Osteoblast (primary cell): ENCODE measurements around the gene RGL4. TPM values are rescaled to one million over a fixed set of nuclear protein-coding genes. Genes with fewer than 3 reads are reported as not detected.
"Not testable (repeated sequence)": the region's sequence is repeated elsewhere in the genome, so short reads cannot be mapped to it uniquely, and the experiment has no call there.

Experiments
- DNase-seq: peaks from one replicate; pipeline ENCODE4 v3.0.0; 2011; ENCODE audit warnings: low spot score, mixed read lengths; ENCODE audit not compliant: insufficient read length; ENCODE audit errors: missing footprints
- H2AFZ ChIP-seq: 2 replicates; pipeline ENCODE4 v1.6.0; 2011; ENCODE audit warnings: mild to moderate bottlenecking, low read length
- H3K27ac ChIP-seq: 2 replicates; pipeline ENCODE4 v1.5.1; 2011; ENCODE audit warnings: mild to moderate bottlenecking, low read depth, low read length, moderate library complexity
- H3K27me3 ChIP-seq: 2 replicates; pipeline ENCODE4 v1.6.0; 2012; ENCODE audit warnings: mild to moderate bottlenecking, control low read depth, inconsistent platforms, low read length, moderate library complexity; ENCODE audit not compliant: insufficient read depth
- H3K36me3 ChIP-seq: 2 replicates; pipeline ENCODE4 v1.5.1; 2011; ENCODE audit warnings: mild to moderate bottlenecking, low read length, control low read depth, moderate library complexity; ENCODE audit not compliant: insufficient read depth
- H3K4me1 ChIP-seq: 2 replicates; pipeline ENCODE4 v1.5.1; 2011; ENCODE audit warnings: mild to moderate bottlenecking, low read length, control low read depth, moderate library complexity; ENCODE audit not compliant: insufficient read depth
- H3K4me2 ChIP-seq: 2 replicates; pipeline ENCODE4 v1.6.0; 2011; ENCODE audit warnings: mild to moderate bottlenecking, low read length; ENCODE audit not compliant: insufficient read depth
- H3K4me3 ChIP-seq: fragments of 200-600 bp; sonication (generic); 3 replicates; pipeline ENCODE4 v1.5.1; 2012; ENCODE audit warnings: mild to moderate bottlenecking, low read length, inconsistent platforms; ENCODE audit not compliant: insufficient read depth
- H3K79me2 ChIP-seq: 2 replicates; pipeline ENCODE4 v1.6.0; 2012; ENCODE audit warnings: mild to moderate bottlenecking, low read length, control low read depth, inconsistent platforms; ENCODE audit not compliant: insufficient read depth
- H3K9me3 ChIP-seq: 2 replicates; pipeline ENCODE4 v1.5.1; 2011; ENCODE audit warnings: low read depth, low read length, control low read depth
- H4K20me1 ChIP-seq: 2 replicates; pipeline ENCODE4 v1.6.0; 2012; ENCODE audit warnings: mild to moderate bottlenecking, low read length, control low read depth; ENCODE audit not compliant: insufficient read depth
- total RNA-seq: library from RNA; depleted of rRNA; stranded (reverse); fragments of >200 nt; gene quantifications from 2 replicates; pipeline ENCODE4 v1.2.3, GENCODE V29; 2012
- TF ChIP-seq, protein P1 (sequence below): IDR thresholded peaks from 2 replicates; pipeline ENCODE4 v1.5.1; 2011; ENCODE audit warnings: mild to moderate bottlenecking, low read depth, low read length, moderate library complexity; ENCODE audit errors: extremely low read depth

RGL4 gene
- total RNA-seq, 1 donor: not detected

GRCh38 chr22:23652286-23652685 lies 38.5 kb upstream of the RGL4 start:
- no peak for DNase-seq
- TF ChIP-seq, protein P1, sequence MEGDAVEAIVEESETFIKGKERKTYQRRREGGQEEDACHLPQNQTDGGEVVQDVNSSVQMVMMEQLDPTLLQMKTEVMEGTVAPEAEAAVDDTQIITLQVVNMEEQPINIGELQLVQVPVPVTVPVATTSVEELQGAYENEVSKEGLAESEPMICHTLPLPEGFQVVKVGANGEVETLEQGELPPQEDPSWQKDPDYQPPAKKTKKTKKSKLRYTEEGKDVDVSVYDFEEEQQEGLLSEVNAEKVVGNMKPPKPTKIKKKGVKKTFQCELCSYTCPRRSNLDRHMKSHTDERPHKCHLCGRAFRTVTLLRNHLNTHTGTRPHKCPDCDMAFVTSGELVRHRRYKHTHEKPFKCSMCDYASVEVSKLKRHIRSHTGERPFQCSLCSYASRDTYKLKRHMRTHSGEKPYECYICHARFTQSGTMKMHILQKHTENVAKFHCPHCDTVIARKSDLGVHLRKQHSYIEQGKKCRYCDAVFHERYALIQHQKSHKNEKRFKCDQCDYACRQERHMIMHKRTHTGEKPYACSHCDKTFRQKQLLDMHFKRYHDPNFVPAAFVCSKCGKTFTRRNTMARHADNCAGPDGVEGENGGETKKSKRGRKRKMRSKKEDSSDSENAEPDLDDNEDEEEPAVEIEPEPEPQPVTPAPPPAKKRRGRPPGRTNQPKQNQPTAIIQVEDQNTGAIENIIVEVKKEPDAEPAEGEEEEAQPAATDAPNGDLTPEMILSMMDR: no peak

GRCh38 chr22:23652711-23653110 lies 38.1 kb upstream of the RGL4 start:
- TF ChIP-seq, protein P1: no peak
- Histone ChIP-seq H4K20me1 (no peaks in the 10 kb centered on the region), H3K4me2 (no peak overlapping the region), H3K4me1 (no peaks in the 10 kb centered on the region), H3K27ac (no peak overlapping the region), H3K4me3 (no peak overlapping the region), H3K36me3 (no peaks in the 10 kb centered on the region), H3K9me3 (no peaks in the 10 kb centered on the region), H3K27me3 (no peaks in the 10 kb centered on the region), H2AFZ (no peak overlapping the region), H3K79me2 (no peaks in the 10 kb centered on the region)
- DNase-seq: no peak

More at GRCh38 chr22:23652286-23652685, 38.5 kb upstream of the RGL4 start:
- no peak overlapping the region for H2AFZ ChIP-seq
- H4K20me1 ChIP-seq: no peaks in the 10 kb centered on the region
- H3K27ac ChIP-seq: no peak overlapping the region
- no peaks in the 10 kb centered on the region for H3K9me3 ChIP-seq
- no peaks in the 10 kb centered on the region for H3K36me3 ChIP-seq
- no peak overlapping the region for H3K4me3 ChIP-seq
- H3K4me2 ChIP-seq: no peak overlapping the region
- no peaks in the 10 kb centered on the region for H3K27me3 ChIP-seq
- no peaks in the 10 kb centered on the region for H3K4me1 ChIP-seq
- H3K79me2 ChIP-seq: no peaks in the 10 kb centered on the region

DNA sequence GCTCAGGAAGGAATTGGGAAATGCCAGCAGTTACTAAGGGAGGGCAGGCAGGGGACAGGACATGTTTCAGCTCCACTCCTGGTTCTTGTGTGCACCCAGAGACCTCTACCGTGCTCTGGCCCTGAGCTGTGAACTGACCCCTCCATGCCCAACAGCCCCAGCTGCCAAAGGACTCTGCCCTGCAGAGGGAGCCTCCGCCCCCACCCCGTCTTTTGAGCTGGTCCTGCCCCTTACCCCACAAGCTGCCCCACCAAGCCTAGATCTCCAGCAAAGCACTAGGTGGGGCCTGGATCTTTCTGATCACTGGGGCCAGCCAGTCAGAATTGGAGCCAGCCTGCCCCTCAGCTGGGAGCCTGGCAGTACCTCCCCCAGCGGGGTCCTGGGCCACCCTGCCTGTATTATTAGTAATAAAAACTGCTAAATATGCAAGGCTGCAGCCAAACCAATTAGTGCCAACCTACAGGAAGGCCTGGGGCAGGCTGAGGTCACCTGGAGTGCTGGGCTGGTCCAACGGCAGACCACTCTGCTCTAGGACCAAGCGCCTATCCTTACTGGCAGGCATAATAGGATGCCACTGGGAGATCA lies 34.8 kb upstream of the RGL4 start:
- H3K36me3 ChIP-seq: no peaks in the 10 kb centered on the region
- no peaks in the 10 kb centered on the region for H3K9me3 ChIP-seq
- H3K4me1 ChIP-seq: peaks cover 2% of the 10 kb centered on the region
- no peaks in the 10 kb centered on the region for H3K27me3 ChIP-seq
- no peak overlapping the region for H3K4me3 ChIP-seq
- no peaks in the 10 kb centered on the region for H4K20me1 ChIP-seq
- H3K4me2 ChIP-seq: no peak overlapping the region
- DNase-seq: no peak
- H3K27ac ChIP-seq: no peak overlapping the region
- H2AFZ ChIP-seq: no peak overlapping the region
- H3K79me2 ChIP-seq: no peaks in the 10 kb centered on the region
- TF ChIP-seq, protein P1: no peak

- H2AFZ ChIP-seq: no peak overlapping the region
- no peaks in the 10 kb centered on the region for H3K79me2 ChIP-seq
- no peaks in the 10 kb centered on the region for H3K9me3 ChIP-seq
- H3K27me3 ChIP-seq: no peaks in the 10 kb centered on the region
- no peaks in the 10 kb centered on the region for H3K36me3 ChIP-seq
- DNase-seq: peak; percentile 60
- H4K20me1 ChIP-seq: no peaks in the 10 kb centered on the region
- H3K27ac ChIP-seq: no peak overlapping the region
- no peak overlapping the region for H3K4me2 ChIP-seq
- TF ChIP-seq, protein P1: no peak
- no peak overlapping the region for H3K4me3 ChIP-seq
- peaks cover 2% of the 10 kb centered on the region for H3K4me1 ChIP-seq
These were observed 33.1 kb upstream of the RGL4 start for GRCh38 chr22:23657727-23658126.

- not testable (repeated sequence) for H3K4me1 ChIP-seq, H3K27ac ChIP-seq, H3K4me3 ChIP-seq
These were observed 30.4 kb upstream of the RGL4 start for GRCh38 chr22:23660381-23660780.

More at GRCh38 chr22:23660381-23660780, 30.4 kb upstream of the RGL4 start:
- H3K9me3 ChIP-seq, H3K4me2 ChIP-seq, H4K20me1 ChIP-seq, H3K36me3 ChIP-seq, H3K79me2 ChIP-seq, H2AFZ ChIP-seq, H3K27me3 ChIP-seq, DNase-seq: not testable (repeated sequence)
